GM23338 (cell line): ENCODE measurements around the gene SPATA20. TPM values are rescaled to one million over a fixed set of nuclear protein-coding genes. Genes with fewer than 3 reads are reported as not detected.

ENCODE experiments used
- ATAC-seq: fragments of 200-7000 bp; cut with Tn5 transposase; 3 replicates; pipeline ENCODE4 v1.9.1; 2020
- DNase-seq: peaks from one replicate; pipeline ENCODE4 v3.0.0-alpha.2; 2015; ENCODE audit warnings: low spot score
- H2AFZ ChIP-seq: fragments of 200-600 bp; sonication (generic); 2 replicates; pipeline ENCODE4 v1.8.0; 2016; ENCODE audit warnings: antibody characterized with exemption, mild to moderate bottlenecking, moderate library complexity
- H3F3A ChIP-seq: fragments of 200-600 bp; sonication (generic); replicated peaks from 2 replicates; pipeline ENCODE4 v1.8.0; 2017; ENCODE audit warnings: antibody characterized with exemption, mixed run types, low read depth
- H3K27ac ChIP-seq: fragments of 200-600 bp; sonication (generic); 2 replicates; pipeline ENCODE4 v1.6.1; 2016; ENCODE audit warnings: low read depth
- H3K27me3 ChIP-seq: fragments of 200-600 bp; sonication (generic); 2 replicates; pipeline ENCODE4 v1.8.0; 2016; ENCODE audit warnings: mild to moderate bottlenecking, mixed run types, moderate library complexity; ENCODE audit not compliant: insufficient read depth
- H3K36me3 ChIP-seq: fragments of 200-600 bp; sonication (generic); 2 replicates; pipeline ENCODE4 v1.8.0; 2016; ENCODE audit warnings: mild to moderate bottlenecking; ENCODE audit not compliant: insufficient read depth
- H3K4me1 ChIP-seq: fragments of 200-600 bp; sonication (generic); 2 replicates; pipeline ENCODE4 v1.8.0; 2016; ENCODE audit warnings: mild to moderate bottlenecking, moderate library complexity; ENCODE audit not compliant: insufficient read depth
- H3K4me2 ChIP-seq: fragments of 200-600 bp; sonication (generic); 2 replicates; pipeline ENCODE4 v1.7.1; 2017; ENCODE audit warnings: mixed run types
- H3K4me3 ChIP-seq: fragments of 200-600 bp; sonication (generic); 2 replicates; pipeline ENCODE4 v1.6.1; 2016; ENCODE audit warnings: mixed run types
- H3K79me2 ChIP-seq: fragments of 200-600 bp; sonication (generic); replicated peaks from 2 replicates; pipeline ENCODE4 v1.8.0; 2017; ENCODE audit warnings: mild to moderate bottlenecking; ENCODE audit not compliant: insufficient read depth
- H3K9me2 ChIP-seq: fragments of 200-600 bp; sonication (generic); 2 replicates; pipeline ENCODE4 v1.8.0; 2017; ENCODE audit not compliant: insufficient read depth
- H4K20me1 ChIP-seq: fragments of 200-600 bp; sonication (generic); replicated peaks from 2 replicates; pipeline ENCODE4 v1.8.0; 2017; ENCODE audit warnings: mild to moderate bottlenecking; ENCODE audit not compliant: insufficient read depth
- H3K27ac Mint-ChIP-seq: 2 replicates; pipeline ENCODE4 v1.8.0; 2020; ENCODE audit warnings: inconsistent platforms, mild to moderate bottlenecking, moderate library complexity, mixed read lengths
- H3K27me3 Mint-ChIP-seq: 3 replicates; pipeline ENCODE4 v1.8.0; 2022; ENCODE audit warnings: low read depth, mild to moderate bottlenecking, moderate library complexity, mixed read lengths, inconsistent platforms; ENCODE audit not compliant: insufficient read depth, poor library complexity
- H3K36me3 Mint-ChIP-seq: 3 replicates; pipeline ENCODE4 v1.8.0; 2021; ENCODE audit warnings: low read depth, mild to moderate bottlenecking, inconsistent platforms, moderate library complexity, mixed read lengths
- H3K4me1 Mint-ChIP-seq: 3 replicates; pipeline ENCODE4 v1.8.0; 2020; ENCODE audit warnings: mild to moderate bottlenecking, inconsistent platforms, mixed read lengths
- H3K4me3 Mint-ChIP-seq: 3 replicates; pipeline ENCODE4 v1.8.0; 2021; ENCODE audit warnings: moderate library complexity, mild to moderate bottlenecking, inconsistent platforms, mixed read lengths
- H3K9me3 Mint-ChIP-seq: 3 replicates; pipeline ENCODE4 v1.8.0; 2020; ENCODE audit warnings: moderate library complexity, mild to moderate bottlenecking, inconsistent platforms, mixed read lengths
- CREB1 ChIP-seq: fragments of 250-450 bp; sonication (Bioruptor Pico); IDR thresholded peaks from 2 replicates; pipeline ENCODE4 v1.5.0; 2020; ENCODE audit warnings: low read depth, mild to moderate bottlenecking, moderate library complexity
- EZH2 ChIP-seq: fragments of 200-600 bp; sonication (generic); IDR thresholded peaks from one replicate; pipeline ENCODE4 v1.8.0; 2017; ENCODE audit warnings: antibody characterized with exemption, mild to moderate bottlenecking, low read depth; ENCODE audit not compliant: unreplicated experiment
- EZH2phosphoT487 ChIP-seq: fragments of 200-600 bp; sonication (generic); IDR thresholded peaks from one replicate; pipeline ENCODE4 v1.8.1; 2018; ENCODE audit warnings: antibody characterized with exemption; ENCODE audit not compliant: unreplicated experiment
- JUNB ChIP-seq: IDR thresholded peaks from one replicate; pipeline ENCODE4 v1.6.1; 2016; ENCODE audit warnings: antibody characterized with exemption; ENCODE audit not compliant: unreplicated experiment
- POLR2AphosphoS5 ChIP-seq: IDR thresholded peaks from 2 replicates; pipeline ENCODE4 v1.6.1; 2016; ENCODE audit warnings: antibody characterized with exemption, low read depth
- ZNF114 ChIP-seq: fragments of 250-450 bp; sonication (Bioruptor Pico); IDR thresholded peaks from 2 replicates; pipeline ENCODE4 v1.5.0; 2020; ENCODE audit warnings: mild to moderate bottlenecking, moderate library complexity
- ZNF331 ChIP-seq: fragments of 250-450 bp; sonication (Bioruptor Pico); IDR thresholded peaks from 2 replicates; pipeline ENCODE4 v1.5.0; 2020; ENCODE audit warnings: low read depth, mild to moderate bottlenecking, moderate library complexity
- polyA plus RNA-seq: library from polyadenylated mRNA; unstranded; fragments of >200 nt; fragmentation: Nextera tagmentation; extraction: Ambion mirVana; gene quantifications from 2 replicates; pipeline ENCODE4 v1.2.1, GENCODE V29; 2016
- total RNA-seq: library from RNA; depleted of rRNA; stranded (reverse); fragments of >200 nt; shearing (Covaris generic); gene quantifications from 2 replicates; pipeline ENCODE4 v1.2.3, GENCODE V29; 2014
- TF ChIP-seq, protein P1 (sequence below): fragments of 250-450 bp; sonication (Bioruptor Pico); IDR thresholded peaks from 2 replicates; pipeline ENCODE4 v1.5.0; 2020; ENCODE audit warnings: mild to moderate bottlenecking, moderate library complexity

Gene SPATA20
- total and polyA plus RNA-seq, 2 experiments from 2014 or later: 13.8 to 32.7 TPM

DNA sequence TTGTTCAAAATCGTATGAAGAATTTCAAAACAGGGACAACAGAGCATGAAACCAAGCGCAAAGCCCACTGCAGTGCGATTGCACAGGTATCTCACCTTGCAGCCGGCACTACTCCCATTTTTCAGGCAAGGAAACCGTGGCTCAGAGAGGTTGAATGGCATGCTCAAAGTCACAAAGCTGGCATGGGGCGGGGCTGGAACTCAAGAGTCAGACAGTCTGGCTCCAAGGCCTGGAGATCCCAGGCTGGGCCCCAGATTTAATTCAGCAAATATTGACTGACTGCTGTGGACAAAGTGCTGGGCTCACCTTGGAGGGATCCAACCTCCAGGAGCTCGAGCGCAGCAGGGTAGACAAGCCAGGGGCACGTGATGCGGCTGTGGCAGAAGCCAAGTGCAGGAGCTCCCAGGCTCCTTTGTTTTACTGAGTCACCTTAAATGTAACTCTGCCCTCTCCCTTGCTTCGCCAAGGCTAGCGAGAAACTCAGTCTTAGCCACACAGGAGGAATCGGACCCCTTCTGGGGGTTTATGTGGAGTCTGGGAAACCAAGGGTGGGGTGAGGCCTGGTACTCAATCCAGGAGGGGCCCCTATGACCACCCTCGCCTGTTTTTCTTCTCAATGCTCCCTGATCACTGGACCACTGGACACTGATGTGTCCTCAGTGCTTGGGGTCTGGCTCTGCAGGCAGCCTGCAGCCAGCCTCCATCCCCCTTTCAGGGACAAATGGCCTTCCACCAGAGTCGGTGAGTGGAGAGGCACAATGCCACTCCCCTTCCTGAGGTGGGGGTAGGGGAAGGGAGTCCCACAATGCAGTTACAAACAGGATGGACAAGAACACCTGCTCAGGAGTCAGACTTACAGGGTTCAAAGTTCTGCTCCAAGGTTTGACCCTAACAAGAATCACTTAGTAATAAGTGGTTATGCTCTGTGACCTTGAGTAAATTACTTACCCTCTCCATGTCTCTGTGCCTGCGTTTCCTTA lies 3.9 kb upstream of the SPATA20 start:
- Histone ChIP-seq H3K27me3 (peaks cover 11% of the 10 kb centered on the region), H3K9me2 (no peaks in the 10 kb centered on the region), H3F3A (no peaks in the 10 kb centered on the region), H2AFZ (no peak overlapping the region; the same call in 1 of the 2 replicates), H3K4me1 (peaks cover 25% of the 10 kb centered on the region; the same call in 1 of the 2 replicates), H3K4me3 (peak overlapping the region; percentile 77), H3K27ac (no peak overlapping the region), H3K4me2 (peak overlapping the region; percentile 82), H4K20me1 (no peaks in the 10 kb centered on the region), H3K36me3 (no peaks in the 10 kb centered on the region), H3K79me2 (no peaks in the 10 kb centered on the region)
- no peak for ATAC-seq
- Mint-ChIP-seq H3K9me3 (no peaks in the 10 kb centered on the region), H3K27ac (no peak overlapping the region), H3K27me3 (peaks cover 18% of the 10 kb centered on the region), H3K4me3 (peak overlapping the region; percentile 77), H3K36me3 (peaks cover 3% of the 10 kb centered on the region; the same call in 2 of the 3 replicates), H3K4me1 (peaks cover 28% of the 10 kb centered on the region)
- DNase-seq: no peak
- TF ChIP-seq, protein P1, sequence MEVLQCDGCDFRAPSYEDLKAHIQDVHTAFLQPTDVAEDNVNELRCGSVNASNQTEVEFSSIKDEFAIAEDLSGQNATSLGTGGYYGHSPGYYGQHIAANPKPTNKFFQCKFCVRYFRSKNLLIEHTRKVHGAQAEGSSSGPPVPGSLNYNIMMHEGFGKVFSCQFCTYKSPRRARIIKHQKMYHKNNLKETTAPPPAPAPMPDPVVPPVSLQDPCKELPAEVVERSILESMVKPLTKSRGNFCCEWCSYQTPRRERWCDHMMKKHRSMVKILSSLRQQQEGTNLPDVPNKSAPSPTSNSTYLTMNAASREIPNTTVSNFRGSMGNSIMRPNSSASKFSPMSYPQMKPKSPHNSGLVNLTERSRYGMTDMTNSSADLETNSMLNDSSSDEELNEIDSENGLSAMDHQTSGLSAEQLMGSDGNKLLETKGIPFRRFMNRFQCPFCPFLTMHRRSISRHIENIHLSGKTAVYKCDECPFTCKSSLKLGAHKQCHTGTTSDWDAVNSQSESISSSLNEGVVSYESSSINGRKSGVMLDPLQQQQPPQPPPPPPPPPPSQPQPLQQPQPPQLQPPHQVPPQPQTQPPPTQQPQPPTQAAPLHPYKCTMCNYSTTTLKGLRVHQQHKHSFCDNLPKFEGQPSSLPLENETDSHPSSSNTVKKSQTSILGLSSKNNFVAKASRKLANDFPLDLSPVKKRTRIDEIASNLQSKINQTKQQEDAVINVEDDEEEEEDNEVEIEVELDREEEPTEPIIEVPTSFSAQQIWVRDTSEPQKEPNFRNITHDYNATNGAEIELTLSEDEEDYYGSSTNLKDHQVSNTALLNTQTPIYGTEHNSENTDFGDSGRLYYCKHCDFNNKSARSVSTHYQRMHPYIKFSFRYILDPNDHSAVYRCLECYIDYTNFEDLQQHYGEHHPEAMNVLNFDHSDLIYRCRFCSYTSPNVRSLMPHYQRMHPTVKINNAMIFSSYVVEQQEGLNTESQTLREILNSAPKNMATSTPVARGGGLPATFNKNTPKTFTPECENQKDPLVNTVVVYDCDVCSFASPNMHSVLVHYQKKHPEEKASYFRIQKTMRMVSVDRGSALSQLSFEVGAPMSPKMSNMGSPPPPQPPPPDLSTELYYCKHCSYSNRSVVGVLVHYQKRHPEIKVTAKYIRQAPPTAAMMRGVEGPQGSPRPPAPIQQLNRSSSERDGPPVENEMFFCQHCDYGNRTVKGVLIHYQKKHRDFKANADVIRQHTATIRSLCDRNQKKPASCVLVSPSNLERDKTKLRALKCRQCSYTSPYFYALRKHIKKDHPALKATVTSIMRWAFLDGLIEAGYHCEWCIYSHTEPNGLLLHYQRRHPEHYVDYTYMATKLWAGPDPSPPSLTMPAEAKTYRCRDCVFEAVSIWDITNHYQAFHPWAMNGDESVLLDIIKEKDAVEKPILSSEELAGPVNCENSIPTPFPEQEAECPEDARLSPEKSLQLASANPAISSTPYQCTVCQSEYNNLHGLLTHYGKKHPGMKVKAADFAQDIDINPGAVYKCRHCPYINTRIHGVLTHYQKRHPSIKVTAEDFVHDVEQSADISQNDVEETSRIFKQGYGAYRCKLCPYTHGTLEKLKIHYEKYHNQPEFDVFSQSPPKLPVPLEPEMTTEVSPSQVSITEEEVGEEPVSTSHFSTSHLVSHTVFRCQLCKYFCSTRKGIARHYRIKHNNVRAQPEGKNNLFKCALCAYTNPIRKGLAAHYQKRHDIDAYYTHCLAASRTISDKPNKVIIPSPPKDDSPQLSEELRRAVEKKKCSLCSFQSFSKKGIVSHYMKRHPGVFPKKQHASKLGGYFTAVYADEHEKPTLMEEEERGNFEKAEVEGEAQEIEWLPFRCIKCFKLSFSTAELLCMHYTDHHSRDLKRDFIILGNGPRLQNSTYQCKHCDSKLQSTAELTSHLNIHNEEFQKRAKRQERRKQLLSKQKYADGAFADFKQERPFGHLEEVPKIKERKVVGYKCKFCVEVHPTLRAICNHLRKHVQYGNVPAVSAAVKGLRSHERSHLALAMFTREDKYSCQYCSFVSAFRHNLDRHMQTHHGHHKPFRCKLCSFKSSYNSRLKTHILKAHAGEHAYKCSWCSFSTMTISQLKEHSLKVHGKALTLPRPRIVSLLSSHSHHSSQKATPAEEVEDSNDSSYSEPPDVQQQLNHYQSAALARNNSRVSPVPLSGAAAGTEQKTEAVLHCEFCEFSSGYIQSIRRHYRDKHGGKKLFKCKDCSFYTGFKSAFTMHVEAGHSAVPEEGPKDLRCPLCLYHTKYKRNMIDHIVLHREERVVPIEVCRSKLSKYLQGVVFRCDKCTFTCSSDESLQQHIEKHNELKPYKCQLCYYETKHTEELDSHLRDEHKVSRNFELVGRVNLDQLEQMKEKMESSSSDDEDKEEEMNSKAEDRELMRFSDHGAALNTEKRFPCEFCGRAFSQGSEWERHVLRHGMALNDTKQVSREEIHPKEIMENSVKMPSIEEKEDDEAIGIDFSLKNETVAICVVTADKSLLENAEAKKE (CRISPR knock-in tag): no peak

DNA sequence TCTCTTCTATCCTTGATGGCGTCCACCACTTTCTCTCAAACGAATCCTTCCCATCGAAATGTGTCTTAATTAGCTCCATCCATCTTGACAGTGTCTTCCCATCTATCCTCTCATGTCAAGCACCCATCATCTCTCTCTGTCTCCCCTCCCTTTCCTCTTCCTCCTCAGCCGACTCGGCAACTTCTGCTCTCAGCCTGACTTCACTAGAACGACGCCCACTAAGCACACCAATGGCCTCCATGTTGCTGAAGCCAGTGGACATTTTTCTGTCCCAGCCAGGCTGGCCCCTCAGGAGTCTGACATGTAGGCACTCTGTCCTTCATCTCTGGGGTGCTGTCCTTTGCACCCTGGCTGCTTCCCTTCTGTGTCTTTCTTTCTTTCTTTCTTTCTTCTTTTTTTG lies 2.5 kb upstream of the SPATA20 start:
- H3K27ac Mint-ChIP-seq: no peak overlapping the region
- DNase-seq: no peak
- peaks cover 26% of the 10 kb centered on the region for H3K4me1 Mint-ChIP-seq
- TF ChIP-seq EZH2phosphoT487 (no peak), ZNF114 (no peak), ZNF331 (CRISPR knock-in tag) (no peak), POLR2AphosphoS5 (no peak), EZH2 (no peak), CREB1 (CRISPR knock-in tag) (no peak), JUNB (no peak)

More for the DNA sequence above, 2.5 kb upstream of the SPATA20 start:
- H3K36me3 ChIP-seq: no peaks in the 10 kb centered on the region
- H3K27me3 ChIP-seq: peaks cover 11% of the 10 kb centered on the region
- no peak overlapping the region for H3K4me3 ChIP-seq
- H3K4me1 ChIP-seq: peaks cover 18% of the 10 kb centered on the region; the same call in 1 of the 2 replicates
- no peak overlapping the region for H3K4me2 ChIP-seq
- H4K20me1 ChIP-seq: no peaks in the 10 kb centered on the region
- Mint-ChIP-seq H3K4me3 (no peak overlapping the region), H3K9me3 (no peaks in the 10 kb centered on the region), H3K27me3 (peaks cover 24% of the 10 kb centered on the region), H3K36me3 (peaks cover 3% of the 10 kb centered on the region; the same call in 2 of the 3 replicates)
- no peaks in the 10 kb centered on the region for H3K79me2 ChIP-seq
- no peaks in the 10 kb centered on the region for H3K9me2 ChIP-seq
- H3F3A ChIP-seq: no peaks in the 10 kb centered on the region
- no peak for ATAC-seq
- no peak overlapping the region for H3K27ac ChIP-seq
- no peak overlapping the region for H2AFZ ChIP-seq
